GM12864 (cell line): ENCODE results near the gene NDUFAF3.

ENCODE experiments used
- DNase-seq: peaks from one replicate; pipeline ENCODE4 v3.0.0-alpha.2; 2011; ENCODE audit warnings: low read depth
- H3K4me3 ChIP-seq: 2 replicates; pipeline ENCODE4 v1.5.1; 2011; ENCODE audit warnings: mild to moderate bottlenecking, low read depth, low read length, control low read depth
- CTCF ChIP-seq: IDR thresholded peaks from 2 replicates; pipeline ENCODE4 v1.5.1; 2011; ENCODE audit warnings: low read depth, mild to moderate bottlenecking, moderate library complexity, low read length, control low read depth, inconsistent platforms; ENCODE audit errors: missing control alignments

The NDUFAF3 gene

GRCh38 chr3:49015765-49016164 lies 6.2 kb upstream of the NDUFAF3 start:
- no peak for DNase-seq

GRCh38 chr3:49016414-49017228 lies 5.3 kb upstream of the NDUFAF3 start:
- TF ChIP-seq CTCF: no peak
- no peak for DNase-seq
- no peak overlapping the region for H3K4me3 ChIP-seq

More at GRCh38 chr3:49015765-49016164, 6.2 kb upstream of the NDUFAF3 start:
- TF ChIP-seq CTCF: no peak
- no peak overlapping the region for H3K4me3 ChIP-seq

GRCh38 chr3:49017229-49017970 lies 4.5 kb upstream of the NDUFAF3 start:
- TF ChIP-seq CTCF: no peak

GRCh38 chr3:49017971-49018706 lies 3.8 kb upstream of the NDUFAF3 start, which contains the start of gene DALRD3:
Gene DALRD3, minus strand, starts transcription at chr3:49018580. Its CDS starts 16 bp downstream, at chr3:49018564.
- no peak for TF ChIP-seq CTCF
- peak within 1 kb of the TSS; percentile 79 for H3K4me3 ChIP-seq
- no peak for DNase-seq

More at GRCh38 chr3:49017229-49017970, 4.5 kb upstream of the NDUFAF3 start:
- peak overlapping the region; percentile 79 for H3K4me3 ChIP-seq
- DNase-seq: no peak

- TF ChIP-seq CTCF: no peak
- no peak for DNase-seq
- peak overlapping the region; percentile 79 for H3K4me3 ChIP-seq
Observed at GRCh38 chr3:49018707-49019006, 3.3 kb upstream of the NDUFAF3 start.

- H3K4me3 ChIP-seq: peak overlapping the region; percentile 79
- DNase-seq: no peak
- no peak for TF ChIP-seq CTCF
Observed at GRCh38 chr3:49019941-49020329, 2.0 kb upstream of the NDUFAF3 start.
